ENCODE results near the gene TMC3. TPM values are rescaled to one million over a fixed set of nuclear protein-coding genes. Genes with fewer than 3 reads are reported as not detected.

TMC3 gene
- total and polyA plus RNA-seq, 2 of the 13 experiments (the other 11 are each of a cell fraction or from before 2014, with no cell fraction given) = not detected

GRCh38 chr15:81285461-81285860 is 88.6 kb downstream of the TMC3 start:
- H3K79me2 ChIP-seq (ENCODE audit: insufficient read depth, low read length) = no peaks in the 10 kb centered on the region
- H3K9ac ChIP-seq (ENCODE audit: insufficient read depth, low read depth, low read length) = no peak overlapping the region
- no peaks in the 10 kb centered on the region for H3K4me1 ChIP-seq (ENCODE audit: insufficient read depth, low read length)
- CTCF ChIA-PET (ENCODE audit: low intra/inter-chr PET ratio, low total read pairs) = no interaction called here
- POLR2A ChIA-PET = no interaction called here
- in situ Hi-C loops (cut with HindIII; ENCODE audit: extremely low pct_ligation_motif_present, low pct_unique_long_range_greater_than_20kb) (no loop called here), intact Hi-C loops (cut with micrococcal nuclease; ENCODE audit: unreplicated experiment) (no loop called here)
- BruUV-seq (replicated peaks) = no TSS peak
- 15% methylated on average over 5 of the region's 6 CpGs for WGBS (ENCODE audit: low lambda C conversion rate)
- no peak overlapping the region for H3K4me3 ChIP-seq (replicated peaks in 1 of 3; ENCODE audit: insufficient read depth in 1 of 3, low read depth in 2 of 3, low read length in 3 of 3)
- H4K20me1 ChIP-seq (ENCODE audit: insufficient read depth, low read length) = no peaks in the 10 kb centered on the region; the same call in 1 of the 2 replicates
- peaks cover 1 to 28% of the 10 kb centered on the region in 2 experiments; a peak in 2 of 5 replicates for H3K27me3 ChIP-seq (ENCODE audit: control insufficient read depth in 1 of 2, insufficient read depth in 2 of 2, low read length in 2 of 2)
- no peak overlapping the region for H3K4me2 ChIP-seq (ENCODE audit: low read depth, low read length)
- no peak for DNase-seq (ENCODE audit: low spot score)
- H2AFZ ChIP-seq (ENCODE audit: low read length) = no peak overlapping the region
- no peak overlapping the region for H3K27ac ChIP-seq (ENCODE audit: extremely low read length, insufficient read depth, low read length)
- no peak for ATAC-seq
- no peak for FAIRE-seq
- H3K9me3 ChIP-seq (ENCODE audit: low read length) = no peaks in the 10 kb centered on the region
- H3K36me3 ChIP-seq (replicated peaks in 1 of 2; ENCODE audit: control insufficient read depth in 1 of 2, insufficient read depth in 2 of 2, low read length in 2 of 2) = no peaks in the 10 kb centered on the region
- no peak for TF ChIP-seq E2F5 (CRISPR knock-in tag; conservative IDR thresholded peaks at IDR 0.05)
- TF ChIP-seq ZNF280B (CRISPR knock-in tag; IDR thresholded peaks at IDR 0.05; ENCODE audit: borderline replicate concordance) = no peak
- TF ChIP-seq MNT (IDR thresholded peaks at IDR 0.05) = no peak
- no peak for TF ChIP-seq SNAPC4 (CRISPR knock-in tag; IDR thresholded peaks at IDR 0.05)
- no peak for TF ChIP-seq KDM6A (CRISPR knock-in tag; IDR thresholded peaks at IDR 0.05; ENCODE audit: low read depth)
- no peak for TF ChIP-seq ZNF225 (CRISPR knock-in tag; IDR thresholded peaks at IDR 0.05)
- no peak for TF ChIP-seq ZNF749 (CRISPR knock-in tag; IDR thresholded peaks at IDR 0.05; ENCODE audit: borderline replicate concordance)
- no peak for TF ChIP-seq ATF5 (CRISPR knock-in tag; IDR thresholded peaks at IDR 0.05; ENCODE audit: low read depth)
- no peak for TF ChIP-seq ZNF3 (CRISPR knock-in tag; IDR thresholded peaks at IDR 0.05)

Measured in HepG2 (cell line).